HG02981 (cell line): ENCODE data around the gene CLDN34.

Source experiments
- ATAC-seq: cut with Tn5 transposase; IDR thresholded peaks from one replicate; pipeline ENCODE4 v1.9.1; 2021; ENCODE audit warnings: mild to moderate bottlenecking, moderate library complexity; ENCODE audit not compliant: unreplicated experiment

The CLDN34 gene

DNA sequence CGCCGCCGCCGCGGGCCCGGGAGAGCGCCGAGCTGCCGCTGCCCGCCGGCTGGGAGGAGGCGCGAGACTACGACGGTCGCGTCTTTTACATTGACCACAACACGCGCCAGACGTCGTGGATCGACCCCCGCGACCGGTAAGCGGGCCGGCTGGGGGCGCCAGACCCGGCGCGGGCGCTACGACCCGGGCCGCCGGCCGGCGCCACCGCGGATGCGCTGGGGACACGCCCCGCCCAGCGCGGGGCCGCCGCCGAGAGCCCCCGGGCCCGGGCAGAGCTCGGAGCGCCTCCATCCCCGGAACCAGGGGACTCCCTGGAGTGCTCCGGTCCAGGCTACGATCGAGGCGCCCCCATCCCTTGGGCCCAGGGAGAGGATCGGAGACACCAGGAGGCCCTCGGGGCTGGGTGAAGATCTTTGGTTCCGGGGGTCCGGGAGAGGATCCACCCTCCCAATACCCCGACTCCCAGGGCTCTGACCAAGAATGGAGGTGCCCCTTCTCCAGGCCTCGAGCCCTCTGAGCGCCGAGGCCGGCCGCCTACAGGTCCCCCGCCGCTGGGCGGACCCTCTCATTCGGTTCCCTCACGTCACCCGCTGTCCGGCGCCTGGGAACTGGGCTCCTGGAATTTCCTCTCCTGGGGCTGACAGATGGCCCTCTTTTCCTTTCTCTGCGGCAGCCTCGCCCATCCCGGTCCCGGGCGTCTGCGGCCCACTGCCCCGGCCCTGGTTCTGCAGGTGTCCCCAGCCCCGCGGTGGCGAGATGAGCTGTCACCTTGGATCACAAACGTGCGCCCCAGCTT lies 48.8 kb downstream of the CLDN34 start:
- peak; percentile 17 for ATAC-seq

DNA sequence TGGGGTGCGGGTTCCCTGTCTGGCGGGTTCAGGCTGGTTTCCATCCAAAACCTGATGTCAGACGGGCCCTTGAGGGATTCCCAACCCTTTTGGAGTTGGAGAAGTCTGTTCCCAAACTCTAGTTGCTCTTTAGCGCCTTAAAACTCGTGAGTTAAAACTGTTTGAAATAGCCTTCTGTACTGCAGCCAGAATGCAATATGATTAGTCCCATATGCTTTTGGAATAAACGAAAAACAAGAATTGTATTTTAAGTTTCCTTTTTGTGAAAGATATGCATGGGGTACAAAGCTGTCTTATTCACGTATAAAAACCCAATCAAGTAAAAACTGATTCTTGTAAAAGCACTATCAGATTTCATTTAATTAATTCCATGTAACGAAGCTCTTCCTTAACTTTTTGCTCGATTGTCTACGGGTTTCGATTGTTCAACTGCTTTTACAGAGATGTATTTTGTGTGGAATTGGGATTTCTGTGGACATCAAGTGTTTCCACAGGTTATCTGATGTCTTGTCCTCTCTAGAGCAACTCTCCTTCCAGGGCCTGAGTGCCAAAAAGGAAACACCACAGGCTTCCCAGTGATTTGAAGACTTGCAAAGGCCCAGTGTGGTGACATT lies 49.5 kb downstream of the CLDN34 start:
- no peak for ATAC-seq

DNA sequence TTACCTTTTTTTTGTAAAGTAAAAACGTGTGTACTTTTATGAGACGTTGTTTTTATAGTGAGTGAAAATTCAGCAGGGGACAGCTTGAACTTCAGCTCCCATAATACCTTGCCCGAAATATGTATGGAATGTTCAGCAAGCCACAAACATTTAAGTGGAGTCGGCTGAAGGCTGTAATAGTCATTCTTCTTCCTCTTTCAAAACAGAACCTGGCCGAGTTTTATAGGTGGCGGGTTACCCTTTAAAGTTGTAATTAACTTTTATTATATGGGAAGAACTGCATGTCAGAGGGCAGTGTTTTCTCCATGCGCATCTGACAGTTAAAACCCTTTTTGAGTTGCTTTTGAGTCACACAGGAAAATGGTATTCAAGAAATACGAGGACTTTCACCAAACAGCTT lies 50.7 kb downstream of the CLDN34 start:
- no peak for ATAC-seq
